D721Med (cell line): ENCODE results near the gene C1orf21.
A peak's percentile ranks its signal among the peaks of the same experiment; 100 is the strongest.

Source experiments
- DNase-seq: peaks from one replicate; pipeline ENCODE4 v3.0.0; 2011; ENCODE audit warnings: low spot score; ENCODE audit not compliant: insufficient read length
- FAIRE-seq: peaks from 2 replicates; lab custom pipeline; 2011; peaks lifted over from hg19 to GRCh38; lab: Jason Lieb, UNC
- CTCF ChIP-seq: IDR thresholded peaks from 2 replicates; pipeline ENCODE4 v1.5.1; 2012; ENCODE audit warnings: mild to moderate bottlenecking, control low read depth; ENCODE audit not compliant: insufficient read depth; ENCODE audit errors: missing control alignments

Gene C1orf21

GRCh38 chr1:184634296-184634695, 247.5 kb downstream of the C1orf21 start:
- no peak for TF ChIP-seq CTCF
- FAIRE-seq (peak; percentile 97), DNase-seq (peak; percentile 79)

GRCh38 chr1:184635347-184635979, 248.6 kb downstream of the C1orf21 start:
- no peak for TF ChIP-seq CTCF
- DNase-seq (no peak), FAIRE-seq (no peak)

GRCh38 chr1:184635980-184636431, 249.2 kb downstream of the C1orf21 start:
- TF ChIP-seq CTCF: no peak
- DNase-seq (no peak), FAIRE-seq (no peak)

DNA sequence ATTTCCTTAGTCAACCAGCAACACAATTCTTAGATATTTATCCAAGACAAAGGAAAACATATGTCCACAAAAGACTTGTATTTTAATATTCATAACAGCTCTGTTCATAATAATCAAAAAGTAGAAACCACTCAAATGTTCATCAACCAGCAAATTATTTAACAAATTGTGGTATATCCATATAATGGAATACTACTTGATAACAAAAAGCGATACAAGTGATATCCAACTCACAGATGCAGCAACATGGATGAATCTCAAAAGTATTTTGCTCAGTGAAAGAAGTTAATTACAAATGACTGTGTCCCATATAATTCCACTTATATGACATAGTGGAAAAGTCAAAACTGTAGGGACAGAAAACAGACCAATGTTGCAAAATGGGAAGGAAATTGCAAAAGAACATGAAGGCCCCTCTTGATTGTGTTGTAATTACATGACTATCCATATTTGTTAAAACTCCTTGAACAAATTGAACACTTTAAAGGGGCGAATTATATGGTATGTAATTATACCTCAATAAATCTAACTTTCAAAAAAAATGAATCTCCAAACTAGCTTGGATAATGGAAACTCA, 250.9 kb downstream of the C1orf21 start:
- DNase-seq (no peak), FAIRE-seq (no peak)
- no peak for TF ChIP-seq CTCF

- no peak for FAIRE-seq
- TF ChIP-seq CTCF: no peak
- DNase-seq: no peak
These were observed 252.4 kb downstream of the C1orf21 start for GRCh38 chr1:184639205-184639604.

GRCh38 chr1:184640505-184640904, 253.7 kb downstream of the C1orf21 start:
- DNase-seq (no peak), FAIRE-seq (no peak)
- no peak for TF ChIP-seq CTCF

DNA sequence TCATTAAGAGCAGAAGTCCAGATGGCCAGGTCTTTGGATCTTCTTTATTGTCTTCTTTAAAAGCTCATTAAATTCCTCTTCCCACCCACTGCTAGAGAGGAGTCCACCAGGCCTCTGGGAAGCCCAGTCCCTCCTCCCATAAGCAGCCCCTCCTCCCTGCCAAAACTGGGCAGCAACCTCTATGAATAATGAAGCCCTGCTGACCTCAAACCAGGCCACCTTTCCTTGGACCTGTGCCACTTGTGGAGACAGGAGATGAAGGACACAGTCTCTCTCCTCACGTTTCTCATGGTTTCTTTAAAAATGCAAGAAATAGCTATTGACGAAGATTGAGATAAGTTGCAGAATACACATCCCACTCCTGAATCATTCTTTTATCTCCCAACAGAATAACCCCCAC, 255.1 kb downstream of the C1orf21 start:
- no peak for FAIRE-seq
- TF ChIP-seq CTCF: no peak
- DNase-seq: no peak
